Fibroblast of lung (primary cell): ENCODE measurements around the gene PHF20. TPM values are rescaled to one million over a fixed set of nuclear protein-coding genes. Genes with fewer than 3 reads are reported as not detected.
"Not testable (repeated sequence)": the region's sequence is repeated elsewhere in the genome, so short reads cannot be mapped to it uniquely, and the experiment has no call there.

Experiments
- DNase-seq, 2 donors: peaks; one replicate each; pipeline versions ENCODE4 v3.0.0 to v3.0.0-alpha.2; 2010; ENCODE audit warnings: low read depth in 2 of 2
- H2AFZ ChIP-seq: 2 replicates; pipeline ENCODE4 v1.5.1; 2012; ENCODE audit warnings: low read length, control low read depth, inconsistent platforms
- H3K27ac ChIP-seq: 2 replicates; pipeline ENCODE4 v1.5.1; 2011; ENCODE audit warnings: low read length, control low read depth; ENCODE audit not compliant: insufficient read depth
- H3K27me3 ChIP-seq: 2 replicates; pipeline ENCODE4 v1.5.1; 2011; ENCODE audit warnings: mild to moderate bottlenecking, low read length; ENCODE audit not compliant: control insufficient read depth, insufficient read depth
- H3K36me3 ChIP-seq: 2 replicates; pipeline ENCODE4 v1.5.1; 2011; ENCODE audit warnings: low read length; ENCODE audit not compliant: control insufficient read depth, insufficient read depth
- H3K4me1 ChIP-seq: 2 replicates; pipeline ENCODE4 v1.5.1; 2011; ENCODE audit warnings: low read length; ENCODE audit not compliant: control insufficient read depth, insufficient read depth; ENCODE audit errors: extremely low read depth
- H3K4me2 ChIP-seq: 2 replicates; pipeline ENCODE4 v1.5.1; 2011; ENCODE audit warnings: low read length, control low read depth; ENCODE audit not compliant: insufficient read depth; ENCODE audit errors: extremely low read depth
- H3K4me3 ChIP-seq, 4 experiments: fragments of 200-600 bp in 1 of 4; sonication (generic) in 1 of 4; replicated peaks in 1 of 4; 2 replicates each; pipeline ENCODE4 v1.5.1; 2011 to 2016; ENCODE audit warnings: low read length in 4 of 4, low read depth in 3 of 4, mild to moderate bottlenecking in 3 of 4, control low read depth in 2 of 4, inconsistent platforms in 1 of 4, mixed read lengths in 1 of 4; ENCODE audit not compliant: insufficient read depth in 1 of 4; ENCODE audit errors: control extremely low read depth in 1 of 4
- H3K79me2 ChIP-seq: 2 replicates; pipeline ENCODE4 v1.5.1; 2012; ENCODE audit warnings: mild to moderate bottlenecking, low read length, inconsistent platforms; ENCODE audit not compliant: control insufficient read depth, insufficient read depth
- H3K9ac ChIP-seq: 2 replicates; pipeline ENCODE4 v1.5.1; 2011; ENCODE audit warnings: mild to moderate bottlenecking, low read length, control low read depth; ENCODE audit not compliant: insufficient read depth
- H3K9me3 ChIP-seq: 2 replicates; pipeline ENCODE4 v1.5.1; 2012; ENCODE audit warnings: low read depth, low read length; ENCODE audit not compliant: control insufficient read depth, insufficient read depth
- H4K20me1 ChIP-seq: 2 replicates; pipeline ENCODE4 v1.5.1; 2011; ENCODE audit warnings: low read length; ENCODE audit not compliant: control insufficient read depth, insufficient read depth; ENCODE audit errors: extremely low read depth
- EZH2 ChIP-seq: IDR thresholded peaks from 2 replicates; pipeline ENCODE4 v1.5.1; 2012; ENCODE audit warnings: low read length, control low read depth, mild to moderate bottlenecking; ENCODE audit errors: missing control alignments
- polyA plus RNA-seq, 2 donors: library from polyadenylated mRNA; depleted of rRNA in 1 of 2; stranded (reverse) in 1 of 2; unstranded in 1 of 2; fragments of >200 nt; gene quantifications; 2 replicates each; pipeline ENCODE4 v1.2.1, GENCODE V29; 2011 to 2012; ENCODE audit warnings: missing spikeins in 1 of 2
- total RNA-seq: library from RNA; depleted of rRNA; stranded (reverse); fragments of >200 nt; gene quantifications from 2 replicates; pipeline ENCODE4 v1.2.1, GENCODE V29; 2014
- TF ChIP-seq, protein P1 (sequence below), 2 donors: IDR thresholded peaks in 1 of 2; conservative IDR thresholded peaks in 1 of 2; 1 replicate in 1 of 2; 2 replicates in 1 of 2; pipeline ENCODE4 v1.5.1; 2011 to 2012; ENCODE audit warnings: low read length in 2 of 2, control low read depth in 1 of 2, inconsistent platforms in 1 of 2, low read depth in 1 of 2, mild to moderate bottlenecking in 1 of 2

Gene PHF20
- total and polyA plus RNA-seq, 2 donors (not counting 1 experiment from before 2014, with no cell fraction given) = 31.4 to 40.1 TPM

GRCh38 chr20:35845561-35845960 lies 73.7 kb downstream of the PHF20 start:
- Histone ChIP-seq H3K36me3 (no peaks in the 10 kb centered on the region), H3K4me2 (no peak overlapping the region), H3K4me3 (no peak overlapping the region), H3K27ac (no peak overlapping the region), H3K9me3 (no peaks in the 10 kb centered on the region), H3K79me2 (no peaks in the 10 kb centered on the region), H4K20me1 (no peaks in the 10 kb centered on the region), H2AFZ (no peak overlapping the region), H3K27me3 (no peaks in the 10 kb centered on the region), H3K4me1 (no peaks in the 10 kb centered on the region), H3K9ac (no peak overlapping the region)
- no peak for TF ChIP-seq EZH2
- TF ChIP-seq, protein P1, sequence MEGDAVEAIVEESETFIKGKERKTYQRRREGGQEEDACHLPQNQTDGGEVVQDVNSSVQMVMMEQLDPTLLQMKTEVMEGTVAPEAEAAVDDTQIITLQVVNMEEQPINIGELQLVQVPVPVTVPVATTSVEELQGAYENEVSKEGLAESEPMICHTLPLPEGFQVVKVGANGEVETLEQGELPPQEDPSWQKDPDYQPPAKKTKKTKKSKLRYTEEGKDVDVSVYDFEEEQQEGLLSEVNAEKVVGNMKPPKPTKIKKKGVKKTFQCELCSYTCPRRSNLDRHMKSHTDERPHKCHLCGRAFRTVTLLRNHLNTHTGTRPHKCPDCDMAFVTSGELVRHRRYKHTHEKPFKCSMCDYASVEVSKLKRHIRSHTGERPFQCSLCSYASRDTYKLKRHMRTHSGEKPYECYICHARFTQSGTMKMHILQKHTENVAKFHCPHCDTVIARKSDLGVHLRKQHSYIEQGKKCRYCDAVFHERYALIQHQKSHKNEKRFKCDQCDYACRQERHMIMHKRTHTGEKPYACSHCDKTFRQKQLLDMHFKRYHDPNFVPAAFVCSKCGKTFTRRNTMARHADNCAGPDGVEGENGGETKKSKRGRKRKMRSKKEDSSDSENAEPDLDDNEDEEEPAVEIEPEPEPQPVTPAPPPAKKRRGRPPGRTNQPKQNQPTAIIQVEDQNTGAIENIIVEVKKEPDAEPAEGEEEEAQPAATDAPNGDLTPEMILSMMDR (conservative IDR thresholded peaks at IDR 0.05 in 1 of 2, IDR thresholded peaks at IDR 0.05 in 1 of 2; ENCODE audit: low read depth in 1 of 2, low read length in 2 of 2) = no peak
- DNase-seq = peak; percentile 22 to 52

GRCh38 chr20:35849706-35850105 lies 77.9 kb downstream of the PHF20 start:
- H3K9me3 ChIP-seq = no peaks in the 10 kb centered on the region
- H3K9ac ChIP-seq = no peak overlapping the region
- no peaks in the 10 kb centered on the region for H3K79me2 ChIP-seq
- no peak overlapping the region for H3K4me3 ChIP-seq
- no peaks in the 10 kb centered on the region for H3K36me3 ChIP-seq
- H4K20me1 ChIP-seq = no peaks in the 10 kb centered on the region
- no peaks in the 10 kb centered on the region for H3K4me1 ChIP-seq
- H3K4me2 ChIP-seq = no peak overlapping the region
- H3K27me3 ChIP-seq = no peaks in the 10 kb centered on the region
- TF ChIP-seq, protein P1 (conservative IDR thresholded peaks at IDR 0.05 in 1 of 2, IDR thresholded peaks at IDR 0.05 in 1 of 2; ENCODE audit: low read depth in 1 of 2, low read length in 2 of 2) = no peak
- no peak for TF ChIP-seq EZH2
- no peak overlapping the region for H2AFZ ChIP-seq
- H3K27ac ChIP-seq = no peak overlapping the region
- no peak for DNase-seq

DNA sequence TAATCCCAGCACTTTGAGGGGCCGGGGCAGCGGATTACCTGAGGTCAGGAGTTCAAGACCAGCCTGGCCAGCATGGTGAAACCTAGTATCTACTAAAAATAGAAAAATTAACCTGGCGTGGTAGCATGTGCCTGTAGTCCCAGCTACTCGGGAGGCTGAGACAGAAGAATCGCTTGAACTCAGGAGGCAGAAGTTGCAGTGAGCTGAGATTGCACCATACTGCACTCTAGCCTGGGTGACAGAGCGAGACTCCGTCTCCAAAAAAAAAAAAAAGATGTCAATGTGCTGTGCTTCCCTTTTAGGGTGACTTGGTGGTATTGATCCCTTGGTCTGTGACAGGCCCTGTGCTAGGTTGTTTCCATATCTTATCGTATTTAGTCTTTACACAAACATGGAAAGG lies 79.8 kb downstream of the PHF20 start:
- H3K79me2 ChIP-seq, H3K4me3 ChIP-seq, H4K20me1 ChIP-seq, H2AFZ ChIP-seq, H3K27ac ChIP-seq, H3K36me3 ChIP-seq, H3K4me2 ChIP-seq, H3K9me3 ChIP-seq, H3K4me1 ChIP-seq, H3K9ac ChIP-seq, DNase-seq, H3K27me3 ChIP-seq: not testable (repeated sequence)
